Endodermal cell (in vitro differentiated cells): ENCODE data around the gene PTPN1. TPM values are rescaled to one million over a fixed set of nuclear protein-coding genes. Genes with fewer than 3 reads are reported as not detected.

Source experiments
- DNase-seq: peaks from one replicate; pipeline ENCODE4 v3.0.0-alpha.2; 2017
- H3K27ac ChIP-seq: 2 replicates; pipeline ENCODE4 v1.5.1; 2013; ENCODE audit warnings: mild to moderate bottlenecking, low read depth, low read length, moderate library complexity
- H3K27me3 ChIP-seq: 2 replicates; pipeline ENCODE4 v1.6.1; 2013; ENCODE audit warnings: mild to moderate bottlenecking, low read length, moderate library complexity; ENCODE audit not compliant: insufficient read depth, control insufficient read depth, poor library complexity, severe bottlenecking
- H3K36me3 ChIP-seq: 2 replicates; pipeline ENCODE4 v1.7.0; 2013; ENCODE audit warnings: mild to moderate bottlenecking, low read length, moderate library complexity; ENCODE audit not compliant: control insufficient read depth, insufficient read depth
- H3K4me1 ChIP-seq: one replicate; pipeline ENCODE4 v1.7.0; 2013; ENCODE audit warnings: low read length; ENCODE audit not compliant: control insufficient read depth, insufficient read depth
- H3K4me3 ChIP-seq: 2 replicates; pipeline ENCODE4 v1.5.1; 2013; ENCODE audit warnings: mild to moderate bottlenecking, low read length, moderate library complexity
- H3K9ac ChIP-seq: 2 replicates; pipeline ENCODE4 v1.6.1; 2013; ENCODE audit warnings: mild to moderate bottlenecking, low read length, moderate library complexity; ENCODE audit not compliant: poor library complexity, severe bottlenecking; ENCODE audit errors: extremely low read depth
- H3K9me3 ChIP-seq: 2 replicates; pipeline ENCODE4 v1.6.1; 2013; ENCODE audit warnings: mild to moderate bottlenecking, low read length, moderate library complexity; ENCODE audit not compliant: control insufficient read depth
- H3K27ac Mint-ChIP-seq: 2 replicates; pipeline ENCODE4 v1.8.0; 2020; ENCODE audit warnings: mixed read lengths
- H3K27me3 Mint-ChIP-seq: 2 replicates; pipeline ENCODE4 v1.8.0; 2021; ENCODE audit warnings: mild to moderate bottlenecking, mixed read lengths; ENCODE audit not compliant: insufficient read depth
- H3K36me3 Mint-ChIP-seq: 2 replicates; pipeline ENCODE4 v1.8.0; 2020; ENCODE audit warnings: low read depth, mixed read lengths
- H3K4me1 Mint-ChIP-seq: 2 replicates; pipeline ENCODE4 v1.8.0; 2020; ENCODE audit warnings: mixed read lengths
- H3K4me3 Mint-ChIP-seq: 2 replicates; pipeline ENCODE4 v1.8.0; 2020; ENCODE audit warnings: mild to moderate bottlenecking, moderate library complexity, mixed read lengths
- H3K9me3 Mint-ChIP-seq: 2 replicates; pipeline ENCODE4 v1.8.0; 2020; ENCODE audit warnings: mild to moderate bottlenecking, mixed read lengths
- CTCF ChIP-seq: fragments of 200-600 bp; sonication (generic); conservative IDR thresholded peaks from 2 replicates; pipeline ENCODE4 v1.5.0; 2021; ENCODE audit warnings: antibody characterized with exemption, mild to moderate bottlenecking
- WGBS, 2 experiments: methylation state at CpG; one replicate each; pipeline versions ENCODE4 v1.1.5 to v1.1.7; 2013; ENCODE audit warnings: missing lambda C conversion rate in 2 of 2, mixed read lengths in 1 of 2; ENCODE audit not compliant: insufficient coverage in 1 of 2, insufficient read length in 1 of 2; 5-methylcytosine and 5-hydroxymethylcytosine counted together
- total RNA-seq, 2 donors: library from RNA; stranded (reverse); fragmentation: NEBNext Ultra II Directional in 1 of 2; extraction: Animal tissue kit (Norgen Biotek cat#: 25700) in 1 of 2; gene quantifications; 2 replicates in 1 of 2; 3 replicates in 1 of 2; pipeline ENCODE4 v1.2.1, GENCODE V29; 2021

PTPN1 gene
- total RNA-seq, 2 donors from 2014 or later = 25.4 to 28.7 TPM

- no peak for TF ChIP-seq CTCF
- WGBS, 2 experiments = 98 to 100% methylated on average over 2 to 5 of the region's 5 CpGs
- no peak for DNase-seq
- H3K9me3 ChIP-seq = no peaks in the 10 kb centered on the region
- H3K36me3 ChIP-seq = no peaks in the 10 kb centered on the region
- H3K27ac ChIP-seq = no peak overlapping the region
- Mint-ChIP-seq H3K36me3 (no peaks in the 10 kb centered on the region), H3K27me3 (peaks cover 2% of the 10 kb centered on the region), H3K27ac (no peak overlapping the region), H3K9me3 (no peaks in the 10 kb centered on the region), H3K4me1 (peaks cover 6% of the 10 kb centered on the region), H3K4me3 (no peak overlapping the region)
- no peak overlapping the region for H3K9ac ChIP-seq
- no peaks in the 10 kb centered on the region for H3K4me1 ChIP-seq
- H3K27me3 ChIP-seq = no peaks in the 10 kb centered on the region
- H3K4me3 ChIP-seq = no peak overlapping the region
Observed at GRCh38 chr20:50477239-50477872, 32.8 kb upstream of the PTPN1 start.

DNA sequence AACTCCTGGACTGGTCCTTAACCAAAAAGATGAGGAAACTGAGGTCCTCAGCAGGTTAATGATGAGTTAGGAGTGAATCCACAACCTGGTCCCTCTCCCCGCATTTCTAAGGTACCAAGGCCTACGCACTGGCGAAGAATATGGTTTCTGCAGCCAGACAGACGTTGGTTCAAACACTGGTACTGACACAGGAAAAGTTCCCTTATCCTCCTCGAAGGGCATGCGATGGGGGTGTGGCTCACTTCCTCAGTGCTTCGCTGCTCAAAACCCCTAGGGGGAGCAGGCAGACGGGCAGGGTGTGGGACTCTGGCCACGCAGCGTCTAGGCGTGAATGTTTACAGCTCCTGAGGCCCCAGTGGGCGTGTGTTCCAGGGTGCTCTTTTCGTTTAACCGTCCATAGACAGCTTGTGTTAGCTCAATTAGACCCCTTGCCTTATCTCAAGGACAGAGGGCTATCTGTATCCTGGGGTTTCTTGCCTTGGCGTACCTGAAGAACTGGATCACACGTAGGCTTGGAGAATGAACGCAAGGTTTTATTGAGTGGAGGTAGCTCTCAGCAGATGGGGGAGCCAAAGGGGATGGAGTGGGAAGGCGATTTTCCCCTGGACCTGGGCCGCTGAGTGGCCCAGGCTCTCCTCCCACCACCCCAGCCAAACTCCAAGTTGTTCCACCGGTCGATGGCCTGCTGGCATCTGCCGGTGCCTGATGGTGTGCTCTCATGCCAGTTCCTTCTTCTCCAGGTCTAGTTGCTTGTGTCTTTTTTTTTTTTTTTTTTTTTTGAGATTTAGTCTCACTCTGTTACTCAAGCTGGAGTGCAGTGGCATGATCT lies 31.8 kb upstream of the PTPN1 start:
- H3K9me3 ChIP-seq = no peaks in the 10 kb centered on the region
- H3K36me3 ChIP-seq = no peaks in the 10 kb centered on the region
- peaks cover 5% of the 10 kb centered on the region for H3K27me3 Mint-ChIP-seq
- no peaks in the 10 kb centered on the region for H3K9me3 Mint-ChIP-seq
- H3K4me3 ChIP-seq = no peak overlapping the region
- no peaks in the 10 kb centered on the region for H3K27me3 ChIP-seq
- H3K36me3 Mint-ChIP-seq = no peaks in the 10 kb centered on the region
- peaks cover 6% of the 10 kb centered on the region for H3K4me1 Mint-ChIP-seq
- H3K9ac ChIP-seq = no peak overlapping the region
- H3K4me3 Mint-ChIP-seq = no peak overlapping the region
- no peak overlapping the region for H3K27ac Mint-ChIP-seq
- peak; percentile 83 for TF ChIP-seq CTCF
- H3K27ac ChIP-seq = no peak overlapping the region
- WGBS, 2 experiments = 55 to 61% methylated on average over 15 to 22 of the region's 22 CpGs
- DNase-seq = peak; percentile 90
- no peaks in the 10 kb centered on the region for H3K4me1 ChIP-seq

- WGBS, 2 experiments = 77 to 92% methylated on average over 2 to 3 of the region's 3 CpGs
- Mint-ChIP-seq H3K9me3 (peaks cover 12% of the 10 kb centered on the region), H3K27ac (no peak overlapping the region), H3K36me3 (no peaks in the 10 kb centered on the region), H3K4me3 (no peak overlapping the region), H3K4me1 (no peaks in the 10 kb centered on the region), H3K27me3 (peaks cover 7% of the 10 kb centered on the region)
- H3K9ac ChIP-seq = no peak overlapping the region
- no peaks in the 10 kb centered on the region for H3K36me3 ChIP-seq
- no peaks in the 10 kb centered on the region for H3K4me1 ChIP-seq
- H3K27me3 ChIP-seq = no peaks in the 10 kb centered on the region
- no peak for DNase-seq
- H3K9me3 ChIP-seq = peaks cover 4% of the 10 kb centered on the region
- H3K4me3 ChIP-seq = no peak overlapping the region
- no peak for TF ChIP-seq CTCF
- H3K27ac ChIP-seq = no peak overlapping the region
Observed at GRCh38 chr20:50481741-50482140, 28.4 kb upstream of the PTPN1 start.
